HG02970 (cell line): ENCODE measurements around the gene EIF3B.
"Not testable (repeated sequence)": the region's sequence is repeated elsewhere in the genome, so short reads cannot be mapped to it uniquely, and the experiment has no call there.

Source experiments
- ATAC-seq: cut with Tn5 transposase; IDR thresholded peaks from one replicate; pipeline ENCODE4 v1.9.1; 2021; ENCODE audit warnings: mild to moderate bottlenecking, moderate library complexity, moderate number of reproducible peaks; ENCODE audit not compliant: unreplicated experiment, low FRiP score

The EIF3B gene

DNA sequence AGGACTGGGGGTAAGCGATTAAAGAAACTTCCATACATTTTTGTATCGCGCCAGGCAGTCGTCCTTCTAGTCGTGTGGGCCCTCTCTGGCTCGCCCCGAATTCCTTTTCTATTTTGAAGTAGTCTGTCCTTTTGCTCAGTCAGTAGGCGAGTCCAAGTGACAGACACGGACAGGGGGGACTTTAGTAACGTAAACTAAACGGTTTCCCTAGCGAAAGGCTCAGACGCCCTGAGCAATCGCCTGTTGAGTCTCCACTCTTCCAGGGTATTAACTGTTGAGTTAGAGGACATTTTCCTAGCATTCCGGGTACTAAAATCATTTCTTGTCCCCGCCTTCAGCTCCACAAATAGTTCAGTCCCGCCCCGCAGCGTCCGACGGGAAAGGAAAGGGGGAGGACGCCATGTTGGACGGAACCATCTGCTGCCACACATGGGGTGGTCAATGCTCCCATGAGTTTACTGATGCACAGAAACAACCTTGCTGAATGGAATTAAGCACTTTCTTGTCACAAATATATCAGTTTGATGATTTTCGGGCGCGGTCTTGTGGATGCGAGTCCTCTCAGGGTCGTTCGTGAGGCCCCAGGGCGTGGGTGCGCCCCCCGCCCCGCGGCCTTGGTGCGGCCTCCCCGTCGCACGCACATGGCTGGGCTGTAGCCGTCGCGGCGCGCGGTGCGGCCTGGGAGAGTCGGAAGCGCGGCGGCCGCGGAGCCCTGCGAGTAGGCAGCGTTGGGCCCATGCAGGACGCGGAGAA lies at the start of gene EIF3B:
Gene EIF3B, plus strand, starts transcription at position 642 of the 753 bp plus-strand sequence. Its CDS starts 95 bp downstream, at position 737.
- peak; percentile 82 for ATAC-seq

GRCh38 chr7:2305258-2305657 lies 49.4 kb upstream of the EIF3B start:
- ATAC-seq = not testable (repeated sequence)

DNA sequence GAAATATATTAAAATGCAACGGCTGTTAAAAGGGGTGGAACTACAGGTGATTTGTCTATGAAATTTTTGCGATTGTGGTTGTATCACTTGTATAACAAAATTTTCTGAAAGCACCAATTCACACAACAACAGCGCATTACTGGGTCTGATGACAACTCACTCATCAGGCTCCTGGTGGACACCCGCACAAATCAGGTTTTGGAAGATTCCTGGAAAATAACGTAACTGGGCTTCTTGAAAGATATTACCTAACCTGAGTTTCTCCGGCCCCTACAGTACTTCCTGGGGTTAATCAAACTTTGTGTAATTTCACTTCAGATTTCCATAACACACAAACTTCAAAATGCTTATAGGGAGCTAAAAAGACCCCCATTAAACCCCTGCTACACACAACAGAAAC lies 47.9 kb upstream of the EIF3B start:
- ATAC-seq = no peak

DNA sequence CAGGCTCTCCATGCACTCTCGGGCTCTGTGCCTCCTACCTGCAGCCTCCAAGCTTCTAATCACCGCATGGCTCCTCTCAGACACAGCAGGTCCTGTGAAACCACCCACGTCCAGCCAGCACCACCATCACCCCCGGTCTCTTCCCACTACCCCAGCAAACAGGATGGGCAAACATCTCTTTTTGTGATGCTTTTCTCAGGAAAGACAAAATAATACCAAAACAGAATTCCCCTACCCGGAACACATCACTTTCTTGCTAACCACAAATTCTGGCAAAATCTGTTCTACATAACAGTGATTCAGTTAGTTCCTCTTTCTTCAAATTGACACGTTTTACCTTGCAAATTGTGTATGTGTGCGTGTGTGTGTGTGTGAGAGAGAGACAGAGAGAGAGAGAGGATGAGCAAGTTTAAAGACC lies 46.9 kb upstream of the EIF3B start:
- no peak for ATAC-seq

DNA sequence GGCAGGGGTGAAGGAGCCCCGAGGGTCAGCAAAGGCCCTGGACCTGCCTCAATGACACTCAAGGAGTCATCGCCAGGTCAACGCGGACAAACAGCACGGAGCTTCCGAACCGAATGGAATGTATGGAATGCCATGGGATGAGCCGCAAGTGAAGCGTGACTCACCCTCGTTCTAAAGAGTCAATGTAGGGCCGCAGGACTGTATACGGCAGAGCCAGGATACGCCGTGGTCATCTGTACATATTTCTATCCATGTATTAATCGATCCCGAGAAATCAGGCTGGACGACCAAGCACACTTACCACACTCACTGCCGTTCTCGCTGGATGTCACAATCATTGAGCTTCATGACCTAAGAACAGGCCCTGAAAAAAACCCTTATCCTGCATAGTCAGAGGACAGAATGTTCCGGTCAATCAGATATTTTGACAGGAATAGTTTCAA lies 44.7 kb upstream of the EIF3B start:
- ATAC-seq = no peak

GRCh38 chr7:2312267-2312929 lies 42.2 kb upstream of the EIF3B start:
- ATAC-seq = no peak

DNA sequence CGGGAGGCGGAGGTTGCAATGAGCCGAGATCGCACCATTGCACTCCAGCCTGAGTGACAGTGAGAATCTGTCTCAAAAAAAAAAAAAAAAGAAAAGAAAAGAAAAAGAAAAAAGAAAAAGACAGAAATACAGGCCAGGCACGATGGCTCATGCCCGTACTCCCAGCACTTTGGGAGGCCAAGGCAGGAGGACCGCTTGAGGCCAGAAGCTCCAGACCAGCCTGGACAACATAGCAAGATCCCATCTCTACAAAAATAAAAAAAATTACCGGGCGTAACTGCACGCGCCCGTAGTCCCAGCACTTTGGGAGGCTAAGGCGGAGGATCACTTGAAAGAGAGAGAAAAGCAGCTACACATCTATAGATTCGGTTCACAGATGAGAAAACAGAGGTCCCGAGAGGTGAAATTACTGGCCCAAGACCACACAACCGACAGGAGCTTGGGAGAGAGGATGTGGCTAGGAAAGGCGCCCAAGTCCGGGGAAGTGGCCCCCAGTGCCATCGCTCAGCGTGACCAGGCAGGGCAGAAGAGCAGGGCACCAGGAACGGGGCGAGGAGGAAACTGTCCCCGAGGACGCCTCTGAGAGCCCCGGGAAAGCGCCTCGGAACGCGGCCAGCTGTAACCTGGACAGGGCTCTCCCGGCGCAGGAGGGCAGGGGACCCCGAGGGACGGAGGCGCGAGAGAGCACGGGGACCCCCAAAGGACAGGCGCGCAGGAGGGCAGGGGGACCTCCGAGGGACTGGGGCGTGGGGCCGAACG lies 41.0 kb upstream of the EIF3B start:
- ATAC-seq = no peak

GRCh38 chr7:2314209-2314955 lies 40.2 kb upstream of the EIF3B start, which contains the start of gene SNX8:
Gene SNX8, minus strand, starts transcription at chr7:2314441. Its CDS starts 20 bp downstream, at chr7:2314421.
- peak; percentile 74 for ATAC-seq

DNA sequence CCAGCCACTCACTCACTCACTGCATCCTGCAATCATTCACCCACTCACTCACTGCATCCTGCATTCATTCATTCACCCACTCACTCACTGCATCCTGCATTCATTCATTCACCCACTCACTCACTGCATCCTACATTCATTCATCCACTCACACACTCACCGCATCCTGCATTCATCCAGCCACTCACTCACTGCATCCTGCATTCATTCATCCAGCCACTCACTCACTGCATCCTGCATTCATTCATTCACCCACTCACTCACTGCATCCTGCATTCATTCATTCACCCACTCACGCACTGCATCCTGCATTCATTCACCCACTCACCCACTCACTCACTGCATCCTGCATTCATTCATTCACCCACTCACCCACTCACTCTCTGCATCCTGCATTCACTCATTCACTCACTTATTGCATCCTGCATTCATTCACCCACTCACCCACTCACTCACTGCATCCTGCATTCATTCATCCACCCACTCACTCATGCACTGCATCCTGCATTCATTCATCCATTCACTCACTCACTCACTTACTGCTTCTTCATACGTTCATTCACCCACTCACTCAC lies 39.6 kb upstream of the EIF3B start:
- not testable (repeated sequence) for ATAC-seq

DNA sequence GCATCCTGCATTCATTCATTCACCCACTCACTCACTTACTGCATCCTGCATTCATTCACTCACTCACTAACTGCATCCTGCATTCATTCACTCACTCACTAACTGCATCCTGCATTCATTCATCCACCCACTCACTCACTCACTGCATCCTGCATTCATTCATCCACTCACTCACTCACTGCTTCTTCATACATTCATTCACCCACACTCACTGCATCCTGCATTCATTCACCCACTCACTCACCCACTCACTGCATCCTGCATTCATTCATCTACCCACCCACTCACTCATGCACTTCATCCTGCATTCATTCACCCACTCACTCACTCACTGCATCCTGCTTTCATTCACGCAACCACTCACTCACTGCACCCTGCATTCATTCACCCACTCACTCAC lies 38.8 kb upstream of the EIF3B start:
- no peak for ATAC-seq

DNA sequence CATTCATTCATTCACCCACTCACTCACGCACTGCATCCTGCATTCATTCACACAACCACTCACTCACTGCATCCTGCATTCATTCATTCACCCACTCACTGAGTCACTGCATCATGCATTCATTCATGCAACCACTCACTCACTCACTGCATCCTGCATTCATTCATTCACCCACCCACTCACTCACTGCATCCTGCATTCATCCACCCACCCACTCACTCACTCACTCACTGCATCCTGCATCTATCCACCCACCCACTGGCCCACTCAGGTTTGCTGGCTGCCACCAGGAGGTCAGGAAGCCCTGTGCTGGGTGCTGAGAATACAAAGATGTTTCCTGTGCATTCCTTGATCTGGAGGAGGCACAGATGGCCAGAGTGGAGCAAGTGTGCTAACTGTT lies 38.0 kb upstream of the EIF3B start:
- no peak for ATAC-seq

- no peak for ATAC-seq
Measured at GRCh38 chr7:2317556-2318293, 36.9 kb upstream of the EIF3B start.

GRCh38 chr7:2321020-2321419 lies 33.6 kb upstream of the EIF3B start:
- ATAC-seq = no peak

DNA sequence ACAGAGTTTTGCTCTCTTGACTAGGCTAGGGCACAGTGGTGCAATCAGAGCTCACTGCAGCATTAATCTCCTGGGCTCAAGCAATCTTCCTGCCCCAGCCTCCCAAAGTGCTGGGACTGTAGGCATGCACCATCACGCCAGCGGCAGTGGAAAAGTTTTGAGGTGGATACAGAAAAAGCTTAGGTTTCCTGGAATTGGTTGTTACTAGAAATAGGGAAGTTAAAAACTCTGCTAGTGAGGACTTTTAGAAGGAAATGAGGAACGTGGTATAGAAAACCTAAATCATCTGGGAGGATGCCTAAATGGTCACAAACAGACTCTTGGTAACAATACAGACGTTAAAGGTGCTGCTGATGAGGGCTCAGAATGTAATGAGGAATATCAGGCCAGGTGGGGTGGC lies 29.5 kb upstream of the EIF3B start:
- ATAC-seq = no peak

DNA sequence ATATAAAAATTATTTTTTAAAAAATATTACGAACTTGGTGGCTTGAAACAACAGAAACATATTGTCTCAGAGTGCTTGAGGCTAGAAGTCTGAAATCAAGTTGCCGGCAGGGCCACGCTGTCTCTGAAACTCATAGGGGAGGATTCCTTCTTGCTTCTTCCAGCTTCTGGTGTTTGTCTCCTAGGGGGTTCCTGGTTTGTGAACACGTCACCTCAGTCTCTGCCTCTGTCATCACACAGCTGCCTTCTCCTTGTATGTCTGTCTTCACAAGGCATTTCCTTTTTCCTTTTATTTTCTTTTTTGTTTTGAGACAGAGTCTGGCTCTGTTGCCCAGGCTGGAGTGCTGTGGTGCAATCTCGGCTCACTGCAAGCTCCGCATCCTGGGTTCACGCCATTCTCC lies 27.7 kb upstream of the EIF3B start:
- no peak for ATAC-seq

- no peak for ATAC-seq
Measured at GRCh38 chr7:2330493-2330892, 24.1 kb upstream of the EIF3B start.

DNA sequence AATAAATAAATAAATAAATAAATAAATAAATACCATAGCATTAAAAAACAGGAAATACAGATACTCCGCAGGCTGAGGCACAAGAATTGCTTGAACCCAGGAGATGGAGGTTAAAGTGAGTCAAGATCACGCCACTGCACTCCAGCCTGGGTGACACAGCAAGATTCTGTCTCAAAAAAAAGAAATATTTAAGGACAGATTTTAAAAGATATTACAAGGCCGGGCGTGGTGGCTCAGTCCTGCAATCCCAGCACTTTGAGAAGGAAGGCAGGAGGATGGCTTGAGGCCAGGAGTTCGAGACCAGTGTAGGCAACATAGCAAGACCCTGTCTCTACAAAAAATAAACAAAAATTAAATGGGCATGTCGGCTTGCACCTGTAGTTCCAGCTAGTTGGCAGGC lies 22.9 kb upstream of the EIF3B start:
- no peak for ATAC-seq

DNA sequence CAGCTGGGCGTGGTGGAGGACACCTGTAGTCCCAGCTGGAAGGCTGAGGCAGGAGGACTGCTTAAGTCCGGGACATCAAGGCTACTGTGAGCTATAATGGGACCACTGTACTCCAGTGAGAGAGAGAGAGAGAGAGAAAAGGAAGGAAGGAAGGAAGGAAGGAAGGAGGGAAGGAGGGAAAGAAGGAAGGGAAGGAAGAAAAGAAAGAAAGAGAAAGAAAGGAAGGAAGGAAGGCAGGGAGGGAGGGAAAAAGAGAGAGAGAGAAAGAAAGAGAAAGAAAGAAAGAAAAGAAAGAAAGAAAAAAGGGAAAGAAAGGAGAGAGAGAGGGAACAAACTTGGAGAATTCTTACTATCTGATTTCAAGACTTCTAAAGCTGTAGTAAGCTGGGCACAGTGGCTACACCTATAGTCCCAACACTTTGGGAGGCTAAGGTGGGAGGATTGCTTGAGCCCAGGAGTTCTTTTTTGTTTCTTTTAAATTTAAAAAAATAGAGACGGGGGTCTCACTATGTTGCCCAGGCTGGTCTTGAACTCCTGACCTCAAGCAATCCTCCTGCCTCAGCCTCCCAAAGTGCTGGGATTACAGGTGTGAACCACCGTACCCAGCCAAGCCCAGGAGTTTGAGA lies 21.9 kb upstream of the EIF3B start:
- ATAC-seq = not testable (repeated sequence)
